GM23248 (cell line): ENCODE data around the gene LRSAM1. TPM values are rescaled to one million over a fixed set of nuclear protein-coding genes. Genes with fewer than 3 reads are reported as not detected.

Source experiments
- DNase-seq: peaks from one replicate; pipeline ENCODE4 v3.0.0-alpha.2; 2015
- H2AFZ ChIP-seq: fragments of 200-600 bp; sonication (generic); 2 replicates; pipeline ENCODE4 v1.6.1; 2016; ENCODE audit warnings: antibody characterized with exemption
- H3F3A ChIP-seq: fragments of 200-600 bp; sonication (generic); 2 replicates; pipeline ENCODE4 v1.6.1; 2016; ENCODE audit warnings: mild to moderate bottlenecking, antibody characterized with exemption, mixed run types; ENCODE audit not compliant: insufficient read depth
- H3K27ac ChIP-seq: fragments of 200-600 bp; sonication (generic); 2 replicates; pipeline ENCODE4 v1.5.1; 2016; ENCODE audit warnings: mild to moderate bottlenecking
- H3K27me3 ChIP-seq: fragments of 200-600 bp; sonication (generic); replicated peaks from 2 replicates; pipeline ENCODE4 v1.6.1; 2016; ENCODE audit warnings: mild to moderate bottlenecking; ENCODE audit not compliant: insufficient read depth
- H3K36me3 ChIP-seq: fragments of 200-600 bp; sonication (generic); 2 replicates; pipeline ENCODE4 v1.6.1; 2016; ENCODE audit warnings: low read depth, mild to moderate bottlenecking
- H3K4me1 ChIP-seq: fragments of 200-600 bp; sonication (generic); 2 replicates; pipeline ENCODE4 v1.6.1; 2016; ENCODE audit warnings: mild to moderate bottlenecking; ENCODE audit not compliant: insufficient read depth
- H3K4me2 ChIP-seq: fragments of 200-600 bp; sonication (generic); one replicate; pipeline ENCODE4 v1.6.1; 2016; ENCODE audit warnings: mild to moderate bottlenecking; ENCODE audit not compliant: unreplicated experiment
- H3K4me3 ChIP-seq: fragments of 200-600 bp; sonication (generic); 2 replicates; pipeline ENCODE4 v1.5.1; 2016; ENCODE audit warnings: mild to moderate bottlenecking
- H3K79me2 ChIP-seq: fragments of 200-600 bp; sonication (generic); 2 replicates; pipeline ENCODE4 v1.6.1; 2016; ENCODE audit warnings: mild to moderate bottlenecking; ENCODE audit not compliant: insufficient read depth
- H3K9ac ChIP-seq: fragments of 200-600 bp; sonication (generic); 2 replicates; pipeline ENCODE4 v1.6.1; 2016; ENCODE audit warnings: mild to moderate bottlenecking
- H3K9me2 ChIP-seq: fragments of 200-600 bp; sonication (generic); 2 replicates; pipeline ENCODE4 v1.6.1; 2016; ENCODE audit warnings: mixed run types, mild to moderate bottlenecking, moderate library complexity; ENCODE audit not compliant: insufficient read depth
- H3K9me3 ChIP-seq: fragments of 200-600 bp; sonication (generic); one replicate; pipeline ENCODE4 v1.6.1; 2017; ENCODE audit warnings: low read depth
- H4K20me1 ChIP-seq: fragments of 200-600 bp; sonication (generic); 2 replicates; pipeline ENCODE4 v1.6.0; 2016; ENCODE audit not compliant: insufficient read depth
- EZH2 ChIP-seq: fragments of 200-600 bp; sonication (generic); IDR thresholded peaks from 2 replicates; pipeline ENCODE4 v1.6.1; 2018; ENCODE audit warnings: antibody characterized with exemption, mild to moderate bottlenecking; ENCODE audit not compliant: insufficient read depth, poor library complexity, severe bottlenecking
- EZH2phosphoT487 ChIP-seq: fragments of 200-600 bp; sonication (generic); IDR thresholded peaks from 2 replicates; pipeline ENCODE4 v1.6.1; 2018; ENCODE audit warnings: antibody characterized with exemption, moderate library complexity, mild to moderate bottlenecking, low read depth; ENCODE audit not compliant: insufficient read depth
- WGBS, 2 experiments: methylation state at CpG; one replicate each; pipeline ENCODE4 v1.1.6; 2015 to 2017; ENCODE audit warnings: low lambda C conversion rate in 2 of 2, low coverage in 1 of 2; ENCODE audit errors: missing lambda C conversion rate in 2 of 2; 5-methylcytosine and 5-hydroxymethylcytosine counted together
- in situ Hi-C: fragments of 300-500 bp; cut with MboI; formaldehyde crosslinking; loops from 2 replicates; pipeline ENCODE4 v1.15.0; 2020
- polyA plus RNA-seq: library from polyadenylated mRNA; unstranded; fragments of >200 nt; fragmentation: Nextera tagmentation; extraction: Ambion mirVana; gene quantifications from 2 replicates; pipeline ENCODE4 v1.2.1, GENCODE V29; 2016
- total RNA-seq: library from RNA; depleted of rRNA; stranded (reverse); fragments of >200 nt; shearing (Covaris generic); gene quantifications from 2 replicates; pipeline ENCODE4 v1.2.3, GENCODE V29; 2014

LRSAM1 gene
- total and polyA plus RNA-seq, 2 experiments from 2014 or later, result 14.9 to 15.5 TPM

DNA sequence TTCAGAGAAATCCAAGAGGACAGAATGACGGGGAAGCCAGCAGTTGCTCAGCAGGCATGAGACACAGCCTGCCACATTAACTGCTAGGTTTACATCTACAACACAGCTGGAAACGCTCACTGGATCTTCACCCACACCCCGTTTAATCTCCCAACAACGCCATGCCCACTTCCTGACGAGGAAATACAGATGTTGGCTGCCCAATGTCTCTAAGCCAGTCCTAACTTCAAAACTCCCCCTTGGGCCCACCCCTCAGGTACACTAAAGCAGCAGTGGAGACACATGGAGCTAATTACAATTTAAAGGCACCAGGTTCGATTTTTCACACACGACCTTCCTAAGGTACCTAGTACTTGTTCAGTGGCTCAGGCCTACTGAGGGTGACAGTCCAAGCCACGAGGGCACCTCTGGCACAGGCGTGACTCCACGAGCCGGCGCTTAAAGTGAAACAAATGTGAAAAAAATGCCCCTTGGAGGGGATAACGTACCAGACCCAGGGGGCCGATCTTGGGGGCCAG lies 1.0 kb upstream of the LRSAM1 start:
- TF ChIP-seq EZH2 (no peak), EZH2phosphoT487 (no peak)
- H3K4me3 ChIP-seq, result peak overlapping the region; percentile 91
- 1 to 2% methylated on average over 14 of the region's 14 CpGs for WGBS, 2 experiments

DNA sequence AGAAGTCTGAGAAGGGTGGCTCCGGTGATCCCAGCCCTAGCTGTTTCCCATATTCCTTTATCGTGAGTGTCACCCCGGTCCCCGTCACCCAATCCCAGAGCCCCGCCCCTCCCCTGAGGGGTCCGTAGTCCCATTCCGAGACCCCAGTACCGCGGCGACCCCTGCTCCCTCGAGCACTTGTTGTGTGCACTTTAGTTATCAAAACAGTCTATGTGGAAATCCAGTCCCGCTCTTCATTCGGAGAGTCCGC lies 223 bp downstream of the LRSAM1 start:
- TF ChIP-seq EZH2phosphoT487 (no peak), EZH2 (no peak)
- H3K36me3 ChIP-seq, result peaks cover 28% of the 10 kb centered on the region
- DNase-seq, result no peak
- peak overlapping the region; percentile 84 for H3K4me2 ChIP-seq
- WGBS, 2 experiments, result 1 to 2% methylated on average over 14 of the region's 14 CpGs
- H2AFZ ChIP-seq, result peak overlapping the region; percentile 93
- in situ Hi-C loops, result no loop called here
- H3K4me1 ChIP-seq, result 0 out of 2 replicates have a peak, but pooled peaks cover 14% of the 10 kb centered on the region
- peak overlapping the region; percentile 91 for H3K4me3 ChIP-seq
- H3K9me3 ChIP-seq, result no peaks in the 10 kb centered on the region
- peak overlapping the region; percentile 89 for H3K27ac ChIP-seq
- H4K20me1 ChIP-seq, result peaks cover 22% of the 10 kb centered on the region
- H3K27me3 ChIP-seq, result no peaks in the 10 kb centered on the region
- H3K9me2 ChIP-seq, result no peaks in the 10 kb centered on the region
- peak overlapping the region; percentile 98 for H3K9ac ChIP-seq
- H3F3A ChIP-seq, result peaks cover 40% of the 10 kb centered on the region
- peaks cover 52% of the 10 kb centered on the region for H3K79me2 ChIP-seq

More for the DNA sequence above, 1.0 kb upstream of the LRSAM1 start:
- H3K36me3 ChIP-seq, result peaks cover 38% of the 10 kb centered on the region
- H4K20me1 ChIP-seq, result peaks cover 22% of the 10 kb centered on the region
- H3K4me1 ChIP-seq, result 0 out of 2 replicates have a peak, but pooled peaks cover 14% of the 10 kb centered on the region
- peak overlapping the region; percentile 89 for H3K27ac ChIP-seq
- in situ Hi-C loops, result no loop called here
- no peaks in the 10 kb centered on the region for H3K9me3 ChIP-seq
- H3F3A ChIP-seq, result peaks cover 53% of the 10 kb centered on the region
- no peaks in the 10 kb centered on the region for H3K9me2 ChIP-seq
- H2AFZ ChIP-seq, result no peak overlapping the region
- H3K9ac ChIP-seq, result peak overlapping the region; percentile 98
- peaks cover 52% of the 10 kb centered on the region for H3K79me2 ChIP-seq
- H3K4me2 ChIP-seq, result peak overlapping the region; percentile 95
- peak; percentile 77 for DNase-seq
- H3K27me3 ChIP-seq, result no peaks in the 10 kb centered on the region

DNA sequence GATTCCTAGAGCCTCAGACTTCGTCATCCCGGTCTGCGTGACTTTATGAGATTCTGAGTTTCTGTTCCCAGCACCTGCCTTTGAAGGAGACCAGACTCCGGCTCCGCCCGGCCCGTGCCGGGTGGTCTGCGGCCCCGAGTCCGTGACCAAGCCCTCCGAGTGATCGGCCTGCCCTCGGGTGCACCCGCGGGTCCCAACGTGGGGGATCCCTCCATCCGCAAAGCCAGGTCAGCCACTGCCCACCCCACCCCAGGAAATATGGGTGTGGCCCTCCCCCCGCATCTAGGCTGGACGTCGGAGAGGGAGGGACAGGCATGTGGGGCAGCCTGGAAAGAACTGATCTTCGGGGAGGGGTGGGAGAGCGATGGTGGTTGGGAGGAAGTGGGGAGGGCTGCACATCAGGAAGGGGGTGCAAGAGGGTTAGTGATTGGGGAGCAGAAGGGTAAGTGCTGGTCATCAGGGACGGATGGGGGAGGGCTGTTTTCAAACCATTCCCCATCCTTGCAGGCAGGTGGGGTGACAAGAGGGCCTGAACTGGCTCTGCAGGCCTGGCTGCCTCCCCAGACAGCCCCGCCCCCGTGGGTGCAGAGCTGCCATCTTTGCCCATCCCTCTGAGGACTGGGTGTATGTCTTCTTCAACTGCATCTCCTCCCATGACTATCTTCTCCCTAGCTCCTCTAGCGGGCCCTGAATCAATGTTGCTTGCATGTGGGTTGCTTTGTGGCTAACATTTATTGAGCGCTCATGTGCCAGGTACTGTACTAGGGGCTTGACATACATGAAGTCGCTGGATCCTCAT lies 747 bp downstream of the LRSAM1 start:
- Histone ChIP-seq H3K27ac (peak overlapping the region; percentile 89), H3K9me3 (no peaks in the 10 kb centered on the region), H3K79me2 (peaks cover 52% of the 10 kb centered on the region), H3K36me3 (peaks cover 23% of the 10 kb centered on the region), H3K9me2 (no peaks in the 10 kb centered on the region), H3K4me1 (0 out of 2 replicates have a peak, but pooled peaks cover 14% of the 10 kb centered on the region), H4K20me1 (peaks cover 22% of the 10 kb centered on the region), H3K9ac (peak overlapping the region; percentile 98), H2AFZ (peak overlapping the region; percentile 93), H3K4me3 (peak overlapping the region; percentile 91), H3F3A (peaks cover 35% of the 10 kb centered on the region), H3K27me3 (no peaks in the 10 kb centered on the region), H3K4me2 (peak overlapping the region; percentile 84)
- no peak for TF ChIP-seq EZH2phosphoT487
- no peak for TF ChIP-seq EZH2
- 8% methylated on average over 27 to 29 of the region's 29 CpGs for WGBS, 2 experiments
- DNase-seq, result peak; percentile 81
- in situ Hi-C loops, result no loop called here

DNA sequence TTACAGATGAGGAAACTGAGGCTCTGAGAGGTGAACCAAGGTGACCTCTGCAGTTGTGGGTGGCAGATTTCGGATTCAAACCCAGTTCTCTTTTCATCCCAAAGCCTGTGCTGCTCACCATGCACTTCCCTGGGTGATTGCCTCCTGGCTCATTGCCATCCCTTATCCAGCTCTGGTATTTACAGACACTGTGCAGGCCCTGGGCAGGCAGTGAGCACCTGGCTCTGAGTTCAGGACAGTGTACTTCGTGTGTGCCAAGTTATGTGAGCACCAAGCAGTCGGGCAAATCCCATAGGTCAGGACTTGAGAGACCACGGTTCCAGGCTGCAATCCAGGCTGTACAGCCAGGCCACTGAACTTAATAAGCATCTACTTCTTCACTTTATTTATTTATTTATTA lies 1.4 kb downstream of the LRSAM1 start:
- 88 to 93% methylated on average over 4 of the region's 4 CpGs for WGBS, 2 experiments
- no peak overlapping the region for H2AFZ ChIP-seq

More for the DNA sequence above, 1.4 kb downstream of the LRSAM1 start:
- Histone ChIP-seq H3K9me3 (no peaks in the 10 kb centered on the region), H3K27me3 (no peaks in the 10 kb centered on the region), H3K79me2 (peaks cover 50% of the 10 kb centered on the region), H3K36me3 (peaks cover 16% of the 10 kb centered on the region), H3K9ac (no peak overlapping the region), H3K4me1 (0 out of 2 replicates have a peak, but pooled peaks cover 14% of the 10 kb centered on the region), H3K4me3 (peak overlapping the region; percentile 91), H4K20me1 (peaks cover 22% of the 10 kb centered on the region), H3F3A (peaks cover 29% of the 10 kb centered on the region), H3K27ac (no peak overlapping the region), H3K4me2 (peak overlapping the region; percentile 84), H3K9me2 (no peaks in the 10 kb centered on the region)
- no peak for DNase-seq
- in situ Hi-C loops, result no loop called here
- TF ChIP-seq EZH2phosphoT487, result no peak
- no peak for TF ChIP-seq EZH2
